HG03469 (cell line): ENCODE data around the gene ZNF346.

Experiments used
- ATAC-seq: cut with Tn5 transposase; IDR thresholded peaks from one replicate; pipeline ENCODE4 v1.9.1; 2021; ENCODE audit warnings: mild to moderate bottlenecking, moderate library complexity, moderate number of reproducible peaks; ENCODE audit not compliant: unreplicated experiment

ZNF346 gene

DNA sequence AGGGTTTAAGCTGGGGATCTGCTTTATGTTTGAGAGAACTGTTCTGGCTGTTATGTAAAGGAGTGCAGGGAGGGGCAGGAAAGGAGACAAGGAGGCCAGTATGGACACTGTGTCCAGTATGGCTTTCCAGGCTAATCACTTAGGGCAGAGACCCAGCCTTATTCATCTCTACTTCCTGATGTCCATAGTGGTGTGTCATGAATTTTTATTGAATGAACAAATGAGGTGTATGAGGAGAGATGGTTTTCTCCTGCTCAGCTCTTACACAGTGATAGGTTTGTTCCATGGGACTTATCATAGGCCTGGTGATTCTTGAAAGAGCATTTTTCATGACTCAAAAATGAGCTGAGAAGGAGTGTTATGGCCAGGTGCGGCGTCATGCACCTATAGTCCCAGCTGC is 43.7 kb downstream of the ZNF346 start:
- no peak for ATAC-seq

DNA sequence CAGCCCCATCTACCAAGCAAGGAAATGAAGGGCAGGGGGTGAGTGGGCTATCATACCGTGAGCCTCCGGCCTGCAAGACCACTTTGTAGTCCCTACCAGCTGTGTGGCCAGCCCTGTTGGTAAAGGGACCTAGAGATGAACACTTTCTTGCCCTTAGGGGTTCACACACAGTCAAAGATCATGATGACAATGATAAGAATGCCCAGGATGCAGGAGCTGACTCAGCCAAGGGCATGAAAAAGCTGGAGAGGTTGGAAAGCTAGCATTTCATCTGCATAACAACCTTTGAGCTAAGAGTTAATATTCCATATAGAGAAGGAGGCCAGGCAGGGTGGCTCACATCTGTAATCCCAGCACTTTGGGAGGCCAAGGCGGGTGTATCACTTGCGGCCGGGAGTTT is 45.0 kb downstream of the ZNF346 start:
- no peak for ATAC-seq

DNA sequence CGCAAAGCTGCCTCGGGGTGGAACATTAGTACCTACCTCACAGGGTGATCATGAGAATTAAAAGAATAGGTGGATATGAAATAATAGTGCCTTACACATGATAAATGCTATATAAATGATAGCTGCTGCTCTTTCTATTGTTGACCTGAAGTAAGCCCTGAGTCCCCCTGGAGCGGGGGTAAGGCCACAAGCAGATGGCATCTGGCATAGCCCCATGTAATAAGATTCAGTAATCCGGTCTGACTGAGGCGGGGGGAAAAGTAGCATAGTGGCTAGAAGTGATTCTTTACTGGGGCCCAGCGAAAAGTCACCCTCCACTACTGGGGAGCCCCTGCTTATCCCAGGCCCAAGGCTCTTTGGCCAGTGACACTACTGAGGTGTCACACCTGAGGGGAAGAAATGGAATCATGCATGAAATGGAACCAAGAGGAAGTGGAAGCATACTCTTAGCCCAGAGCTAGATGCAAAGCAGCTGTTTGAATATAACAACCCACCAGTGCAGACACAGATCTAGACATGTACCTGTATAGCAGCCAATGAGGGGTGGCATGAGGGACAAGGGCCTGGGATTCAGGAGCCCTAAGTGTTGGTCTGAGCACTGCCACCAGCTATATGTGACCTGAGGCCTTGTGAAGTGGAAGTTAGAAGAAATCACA is 48.2 kb downstream of the ZNF346 start:
- no peak for ATAC-seq

GRCh38 chr5:177071666-177072385 is 49.3 kb downstream of the ZNF346 start:
- ATAC-seq = peak; percentile 51

DNA sequence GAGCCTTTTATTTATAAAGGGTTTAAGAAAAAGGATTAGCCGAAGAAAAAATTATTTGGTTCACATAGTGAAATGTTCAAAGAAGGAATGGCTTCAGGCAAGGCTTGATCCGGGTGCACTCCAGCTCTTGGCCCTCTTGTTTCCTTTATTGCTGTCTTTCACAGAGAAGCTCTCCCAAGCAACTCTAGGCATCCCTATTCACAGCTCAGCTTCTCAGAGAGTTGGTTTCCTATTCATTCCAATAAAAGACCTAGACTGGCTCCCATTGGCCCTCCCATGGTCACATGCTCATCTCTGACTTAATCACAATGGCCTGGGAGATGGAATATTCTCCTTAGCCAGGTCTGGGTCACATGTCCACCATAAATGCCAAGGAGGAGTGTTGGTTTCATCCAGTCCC is 54.8 kb downstream of the ZNF346 start:
- ATAC-seq = no peak

- no peak for ATAC-seq
These were observed 57.1 kb downstream of the ZNF346 start for GRCh38 chr5:177079606-177080005.

- no peak for ATAC-seq
These were observed 57.8 kb downstream of the ZNF346 start for GRCh38 chr5:177080265-177080664.

DNA sequence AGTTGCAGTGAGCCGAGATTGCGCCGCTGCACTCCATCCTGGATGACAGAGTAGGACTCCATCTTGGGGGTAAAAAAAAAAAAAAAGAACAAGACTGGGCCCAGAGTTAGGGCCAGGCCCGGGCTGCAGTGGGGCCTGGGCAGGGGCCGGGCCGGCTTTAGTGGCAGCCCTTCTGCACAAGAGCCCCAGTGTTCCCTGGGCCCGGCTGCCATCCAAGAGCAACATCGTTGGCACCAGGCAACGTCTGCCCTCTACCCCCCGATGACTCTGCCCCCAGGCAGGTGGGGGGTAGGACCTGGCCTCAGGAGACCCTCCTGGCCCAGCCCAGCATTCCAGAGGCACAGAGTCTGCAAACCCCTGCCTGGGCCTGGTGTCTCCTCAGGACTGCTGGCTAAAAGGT is 59.4 kb downstream of the ZNF346 start:
- no peak for ATAC-seq

GRCh38 chr5:177083357-177083756 is 60.9 kb downstream of the ZNF346 start:
- no peak for ATAC-seq

DNA sequence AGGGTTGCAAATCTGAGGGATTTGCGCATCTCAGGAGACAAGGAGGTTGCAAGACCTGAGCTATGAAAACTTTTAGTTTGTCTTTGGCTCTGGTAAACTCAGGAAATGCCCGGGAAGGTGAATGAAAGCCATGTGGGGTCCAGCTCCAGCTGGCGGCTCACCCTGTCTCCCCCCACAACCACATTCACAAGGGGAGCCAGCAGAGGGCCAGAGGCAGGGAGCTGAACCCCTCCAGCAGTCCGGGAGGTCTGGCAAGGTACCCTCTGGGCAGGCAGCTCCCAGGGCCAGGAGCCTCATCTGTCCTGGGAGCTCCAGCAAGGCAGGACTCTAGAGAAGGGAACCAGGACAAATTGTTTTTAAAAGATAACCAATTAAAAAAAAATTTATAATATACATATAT is 61.7 kb downstream of the ZNF346 start:
- no peak for ATAC-seq

DNA sequence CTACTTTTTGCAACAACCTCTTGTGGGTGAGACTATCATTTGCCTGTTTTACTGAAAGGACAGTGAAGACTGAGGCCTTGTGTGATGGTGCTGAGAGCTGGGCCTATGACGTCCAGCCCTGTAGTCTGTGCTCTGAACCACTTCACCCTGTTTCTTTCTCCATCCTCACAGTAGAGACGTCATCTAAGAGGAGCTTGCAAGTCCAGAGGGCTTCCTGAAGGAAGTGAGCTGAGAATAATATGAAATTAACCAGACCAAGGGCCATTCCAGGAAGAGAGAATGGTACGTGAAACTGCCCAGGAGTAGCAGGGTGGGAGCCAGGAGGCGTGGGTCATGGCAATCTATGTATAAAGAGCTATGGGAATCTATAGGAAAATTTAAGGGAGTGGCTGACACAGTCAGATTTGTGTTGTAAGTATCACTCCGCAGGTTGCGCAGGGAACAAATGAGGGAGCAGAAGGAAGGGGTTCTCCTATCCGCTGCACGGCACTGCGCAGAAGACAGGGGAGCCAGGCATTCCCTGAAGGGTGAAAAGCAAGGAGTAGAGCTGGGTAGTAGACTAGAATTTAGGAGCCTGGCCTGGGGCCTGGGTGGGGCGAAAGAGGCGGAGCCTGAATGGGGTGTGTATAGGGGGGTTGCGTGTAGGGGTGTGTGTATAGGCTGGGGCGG is 63.6 kb downstream of the ZNF346 start:
- ATAC-seq = no peak

GRCh38 chr5:177086654-177087397 is 64.3 kb downstream of the ZNF346 start, which contains the start of gene FGFR4:
TSS of gene FGFR4 (plus strand) at chr5:177086915. CDS start at chr5:177089603, 2,688 bp downstream.
- ATAC-seq = peak; percentile 41

- ATAC-seq = no peak
These were observed 65.0 kb downstream of the ZNF346 start for GRCh38 chr5:177087398-177088005.

- ATAC-seq = no peak
These were observed 66.6 kb downstream of the ZNF346 start for GRCh38 chr5:177089127-177089526.

- no peak for ATAC-seq
These were observed 67.5 kb downstream of the ZNF346 start for GRCh38 chr5:177089825-177090641.

DNA sequence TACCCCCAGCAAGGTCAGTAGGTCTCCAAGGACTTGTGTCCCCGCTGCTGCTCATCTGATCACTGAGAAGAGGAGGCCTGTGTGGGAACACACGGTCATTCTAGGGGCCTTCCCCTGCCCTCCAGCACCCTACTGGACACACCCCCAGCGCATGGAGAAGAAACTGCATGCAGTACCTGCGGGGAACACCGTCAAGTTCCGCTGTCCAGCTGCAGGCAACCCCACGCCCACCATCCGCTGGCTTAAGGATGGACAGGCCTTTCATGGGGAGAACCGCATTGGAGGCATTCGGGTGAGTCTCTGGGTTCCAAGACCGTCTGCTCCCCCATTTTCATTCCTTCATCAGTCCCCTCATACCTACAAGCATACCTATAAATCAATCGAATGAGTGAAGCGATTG is 68.3 kb downstream of the ZNF346 start:
- ATAC-seq = no peak

DNA sequence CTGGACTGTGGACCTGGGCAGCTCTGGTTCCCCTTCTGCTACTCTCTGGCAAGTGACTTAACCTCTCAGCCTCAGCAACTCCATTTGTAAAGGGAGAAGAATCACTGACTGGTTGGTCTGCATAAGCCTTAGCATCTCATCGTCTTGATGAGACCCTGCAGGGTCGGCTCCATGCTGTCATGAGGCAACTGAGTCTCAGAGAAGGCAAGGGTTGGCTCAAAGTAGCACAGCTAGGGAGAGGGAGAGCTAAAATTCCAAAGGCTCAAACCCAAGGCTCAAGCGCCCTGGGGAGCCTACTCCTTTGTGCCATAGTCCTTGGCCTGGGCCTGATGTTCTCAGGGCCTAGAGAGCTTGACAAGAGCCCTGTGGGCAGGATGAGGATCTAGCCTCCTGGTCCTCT is 68.7 kb downstream of the ZNF346 start:
- no peak for ATAC-seq

DNA sequence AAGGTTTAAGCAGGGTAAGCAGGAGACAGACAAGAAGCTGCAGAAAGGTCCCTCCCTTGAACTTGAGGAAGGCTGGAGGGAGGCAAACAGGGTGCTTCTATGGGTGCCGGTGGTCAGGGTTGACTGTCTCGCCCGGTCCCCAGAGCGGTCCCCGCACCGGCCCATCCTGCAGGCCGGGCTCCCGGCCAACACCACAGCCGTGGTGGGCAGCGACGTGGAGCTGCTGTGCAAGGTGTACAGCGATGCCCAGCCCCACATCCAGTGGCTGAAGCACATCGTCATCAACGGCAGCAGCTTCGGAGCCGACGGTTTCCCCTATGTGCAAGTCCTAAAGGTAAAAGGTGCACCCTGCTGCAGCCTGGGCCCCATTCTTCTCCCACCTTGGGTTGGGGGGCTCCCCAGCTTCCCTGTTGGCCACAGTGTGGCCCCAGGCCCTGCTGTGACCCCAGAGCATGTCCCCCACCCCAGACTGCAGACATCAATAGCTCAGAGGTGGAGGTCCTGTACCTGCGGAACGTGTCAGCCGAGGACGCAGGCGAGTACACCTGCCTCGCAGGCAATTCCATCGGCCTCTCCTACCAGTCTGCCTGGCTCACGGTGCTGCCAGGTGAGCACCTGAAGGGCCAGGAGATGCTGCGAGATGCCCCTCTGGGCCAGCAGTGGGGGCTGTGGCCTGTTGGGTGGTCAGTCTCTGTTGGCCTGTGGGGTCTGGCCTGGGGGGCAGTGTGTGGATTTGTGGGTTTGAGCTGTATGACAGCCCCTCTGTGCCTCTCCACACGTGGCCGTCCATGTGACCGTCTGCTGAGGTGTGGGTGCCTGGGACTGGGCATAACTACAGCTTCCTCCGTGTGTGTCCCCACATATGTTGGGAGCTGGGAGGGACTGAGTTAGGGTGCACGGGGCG is 69.9 kb downstream of the ZNF346 start:
- no peak for ATAC-seq
